Prostate gland (tissue), 2 donors: ENCODE measurements around the gene NAV2. TPM values are rescaled to one million over a fixed set of nuclear protein-coding genes. Genes with fewer than 3 reads are reported as not detected.

Source experiments
- DNase-seq: peaks from one replicate; pipeline ENCODE4 v3.0.0-alpha.2; 2019; ENCODE audit warnings: low spot score
- H3K27ac ChIP-seq, 2 donors: fragments of 200-600 bp; sonication (generic); 2 replicates each; pipeline ENCODE4 v1.5.1; 2017 to 2019
- H3K27me3 ChIP-seq: fragments of 200-600 bp; sonication (generic); replicated peaks from 2 replicates; pipeline ENCODE4 v1.5.1; 2019; ENCODE audit not compliant: insufficient read depth
- H3K36me3 ChIP-seq, 2 donors: fragments of 200-600 bp; sonication (generic); 1 replicate in 1 of 2; 2 replicates in 1 of 2; pipeline versions ENCODE4 v1.5.1 to v1.8.1; 2017 to 2019
- H3K4me1 ChIP-seq: fragments of 200-600 bp; sonication (generic); replicated peaks from 2 replicates; pipeline ENCODE4 v1.5.1; 2019
- H3K4me3 ChIP-seq, 2 donors: fragments of 200-600 bp; sonication (generic); 2 replicates each; pipeline ENCODE4 v1.5.1; 2017 to 2019
- H3K9me3 ChIP-seq: fragments of 200-600 bp; sonication (generic); 2 replicates; pipeline ENCODE4 v1.5.1; 2017
- CTCF ChIP-seq, 4 experiments: fragments of 200-600 bp in 2 of 4; fragments of 450-650 bp in 2 of 4; sonication (generic) in 2 of 4; IDR thresholded peaks; 1 replicate in 3 of 4; 2 replicates in 1 of 4; pipeline ENCODE4 v1.5.1; 2016 to 2019; ENCODE audit warnings: antibody characterized with exemption in 4 of 4, mild to moderate bottlenecking in 2 of 4, moderate library complexity in 2 of 4
- POLR2A ChIP-seq: fragments of 450-650 bp; IDR thresholded peaks from one replicate; pipeline ENCODE4 v1.6.1; 2016; ENCODE audit warnings: antibody characterized with exemption, mild to moderate bottlenecking
- POLR2AphosphoS5 ChIP-seq: sonication (generic); formaldehyde crosslinking; IDR thresholded peaks from one replicate; pipeline ENCODE4 v1.6.1; 2017; ENCODE audit warnings: antibody characterized with exemption
- WGBS: methylation state at CpG from one replicate; pipeline ENCODE4 v1.1.5; 2018; 5-methylcytosine and 5-hydroxymethylcytosine counted together
- intact Hi-C: fragments of 100-400 bp; cut with DNase I; formaldehyde crosslinking; loops from one replicate; pipeline ENCODE4 v1.14.2; 2022
- total RNA-seq, 2 donors: library from RNA; depleted of rRNA; stranded (reverse); fragments of >200 nt; gene quantifications; one replicate each; pipeline ENCODE4 v1.1.0, GENCODE V29; 2016

Gene NAV2
- total RNA-seq, 2 donors from 2014 or later = 17.1 to 26.6 TPM

- TF ChIP-seq CTCF (IDR thresholded peaks at IDR 0.05) (no peak), POLR2AphosphoS5 (no peak), POLR2A (no peak)
- Histone ChIP-seq H3K4me1 (no peaks in the 10 kb centered on the region), H3K27ac (no peak overlapping the region), H3K36me3 (no peaks in the 10 kb centered on the region), H3K9me3 (no peaks in the 10 kb centered on the region), H3K27me3 (no peaks in the 10 kb centered on the region), H3K4me3 (no peak overlapping the region)
- intact Hi-C loops = no loop called here
- no peak for DNase-seq
- 93% methylated on average over 9 of the region's 9 CpGs for WGBS
Measured at GRCh38 chr11:19936461-19936860, 223.8 kb downstream of the NAV2 start.

- H3K4me1 ChIP-seq = no peaks in the 10 kb centered on the region
- DNase-seq = no peak
- 60% methylated on average over 10 of the region's 10 CpGs for WGBS
Measured at GRCh38 chr11:19938169-19938856, 225.7 kb downstream of the NAV2 start.

GRCh38 chr11:19938866-19939265 lies 226.2 kb downstream of the NAV2 start:
- no peaks in the 10 kb centered on the region for H3K36me3 ChIP-seq
- TF ChIP-seq POLR2A = no peak
- 44% methylated on average over 4 of the region's 4 CpGs for WGBS
- H3K9me3 ChIP-seq = no peaks in the 10 kb centered on the region
- no peak overlapping the region for H3K27ac ChIP-seq
- intact Hi-C loops = no loop called here
- H3K4me1 ChIP-seq = no peaks in the 10 kb centered on the region
- DNase-seq = no peak
- H3K4me3 ChIP-seq = no peak overlapping the region
- no peaks in the 10 kb centered on the region for H3K27me3 ChIP-seq

More at GRCh38 chr11:19938169-19938856, 225.7 kb downstream of the NAV2 start:
- H3K27ac ChIP-seq = no peak overlapping the region
- no peak overlapping the region for H3K4me3 ChIP-seq
- peak in 3 of 4 experiments; percentile 40 to 60 (median 48) for TF ChIP-seq CTCF (IDR thresholded peaks at IDR 0.05)
- TF ChIP-seq POLR2A = no peak
- H3K9me3 ChIP-seq = no peaks in the 10 kb centered on the region
- intact Hi-C loops = no loop called here
- H3K36me3 ChIP-seq = no peaks in the 10 kb centered on the region
- no peaks in the 10 kb centered on the region for H3K27me3 ChIP-seq

- Histone ChIP-seq H3K4me1 (no peaks in the 10 kb centered on the region), H3K27ac (no peak overlapping the region), H3K27me3 (no peaks in the 10 kb centered on the region), H3K9me3 (no peaks in the 10 kb centered on the region), H3K4me3 (no peak overlapping the region), H3K36me3 (no peaks in the 10 kb centered on the region)
- 66% methylated on average over 9 of the region's 9 CpGs for WGBS
- TF ChIP-seq POLR2AphosphoS5 (no peak), POLR2A (no peak), CTCF (IDR thresholded peaks at IDR 0.05) (no peak)
- intact Hi-C loops = no loop called here
- DNase-seq = no peak
Measured at GRCh38 chr11:19939415-19939929, 226.8 kb downstream of the NAV2 start.

- H3K9me3 ChIP-seq = no peaks in the 10 kb centered on the region
- H3K4me1 ChIP-seq = no peaks in the 10 kb centered on the region
- WGBS = 90% methylated on average over 6 of the region's 6 CpGs
- H3K4me3 ChIP-seq = no peak overlapping the region
- no peak overlapping the region for H3K27ac ChIP-seq
- no peaks in the 10 kb centered on the region for H3K36me3 ChIP-seq
- TF ChIP-seq POLR2AphosphoS5 (no peak), CTCF (IDR thresholded peaks at IDR 0.05) (no peak), POLR2A (no peak)
- no peak for DNase-seq
- no peaks in the 10 kb centered on the region for H3K27me3 ChIP-seq
- intact Hi-C loops = no loop called here
Measured at GRCh38 chr11:19940831-19941230, 228.2 kb downstream of the NAV2 start.
